NCI-H526 treated with DMSO at 0.1 percent for 48 hours (cell line): ENCODE measurements around the gene RAB29.
"Not testable (repeated sequence)": the region's sequence is repeated elsewhere in the genome, so short reads cannot be mapped to it uniquely, and the experiment has no call there.

ENCODE experiments used
- DNase-seq: peaks from one replicate; lab custom pipeline; 2025; lab: John Stamatoyannopoulos, UW

Gene RAB29

DNA sequence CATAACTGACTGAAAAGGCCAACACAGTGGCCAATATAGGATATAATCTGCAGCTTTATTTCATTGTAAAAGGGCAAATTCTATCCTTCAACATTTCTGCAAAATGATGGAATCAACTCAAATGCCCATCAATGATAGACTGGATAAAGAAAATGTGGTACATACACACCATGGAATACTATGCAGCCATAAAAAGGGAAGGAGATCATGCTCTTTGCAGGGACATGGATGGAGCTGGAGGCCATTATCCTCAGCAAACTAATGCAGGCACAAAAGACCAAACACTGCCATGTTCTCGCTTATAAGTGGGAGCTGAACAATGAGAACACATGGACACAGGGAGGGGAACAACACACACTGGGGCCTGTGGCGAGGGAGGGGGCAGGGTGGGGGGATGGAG lies 54.5 kb downstream of the RAB29 start:
- DNase-seq: not testable (repeated sequence)

DNA sequence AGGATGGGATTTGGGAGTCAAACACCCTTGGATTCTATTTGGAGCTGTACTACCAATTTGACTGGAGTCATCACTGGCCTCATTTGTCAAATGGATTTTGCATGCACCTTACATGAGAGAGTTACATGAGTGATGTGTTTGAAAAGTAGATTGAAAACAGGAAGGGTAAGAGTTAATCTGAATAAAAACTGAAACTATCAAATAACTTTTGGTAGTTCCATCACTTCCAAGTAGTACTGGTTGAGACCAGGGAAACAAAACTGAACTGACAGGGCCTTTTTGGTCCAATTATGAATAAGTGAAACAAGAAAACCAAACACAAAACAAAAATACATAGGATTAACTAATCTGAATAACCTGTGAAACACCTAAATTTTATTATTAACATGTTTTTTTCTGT lies 55.5 kb downstream of the RAB29 start:
- DNase-seq: no peak

- no peak for DNase-seq
Measured at GRCh38 chr1:205719015-205719414, 56.3 kb downstream of the RAB29 start.
